Measurements from ENCODE around the gene SERPINE1. TPM values are rescaled to one million over a fixed set of nuclear protein-coding genes. Genes with fewer than 3 reads are reported as not detected.
"Not testable (repeated sequence)": the region's sequence is repeated elsewhere in the genome, so short reads cannot be mapped to it uniquely, and the experiment has no call there.

The SERPINE1 gene
- polyA plus RNA-seq, 1 experiment, result 356 TPM

DNA sequence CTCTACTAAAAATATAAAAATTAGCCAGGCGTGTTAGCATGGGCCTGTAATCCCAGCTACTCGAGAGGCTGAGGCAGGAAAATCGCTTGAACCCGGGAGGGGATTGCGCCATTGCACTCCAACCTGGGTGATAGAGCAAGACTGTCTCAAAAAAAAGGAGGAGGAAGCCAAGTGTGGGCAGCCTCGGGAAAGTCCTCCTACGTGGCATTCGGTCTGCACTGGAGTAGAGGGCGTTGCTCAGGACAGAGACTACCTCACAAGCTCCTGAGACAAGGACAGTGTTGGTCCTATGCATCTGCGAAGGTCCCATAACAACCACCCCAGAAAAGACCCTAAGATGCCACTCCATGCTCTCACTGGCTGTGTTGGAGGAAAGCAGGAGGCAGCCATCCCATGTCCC lies 10.0 kb upstream of the SERPINE1 start:
- CTCF ChIA-PET, result interaction anchor here (0.7 to 1.4 kb wide), 2 partner anchors 27 to 1182 kb away, joined by 4 read pairs; no protein-coding TSS in a partner anchor
- H3K27ac ChIP-seq (ENCODE audit: low read depth, low read length), result peak overlapping the region; percentile 80
- no peaks in the 10 kb centered on the region for H3K9me3 ChIP-seq (ENCODE audit: control insufficient read depth, insufficient read depth, low read length)
- POLR2A ChIA-PET, result interaction anchor here (0.8 to 3.0 kb wide), 4 partner anchors 10 to 21 kb away, joined by 4 to 24 read pairs (median 11); partner anchors contain the start of gene SERPINE1
- no peak overlapping the region for H3K4me3 ChIP-seq (ENCODE audit: low read depth, low read length)
- TF ChIP-seq, protein P1, sequence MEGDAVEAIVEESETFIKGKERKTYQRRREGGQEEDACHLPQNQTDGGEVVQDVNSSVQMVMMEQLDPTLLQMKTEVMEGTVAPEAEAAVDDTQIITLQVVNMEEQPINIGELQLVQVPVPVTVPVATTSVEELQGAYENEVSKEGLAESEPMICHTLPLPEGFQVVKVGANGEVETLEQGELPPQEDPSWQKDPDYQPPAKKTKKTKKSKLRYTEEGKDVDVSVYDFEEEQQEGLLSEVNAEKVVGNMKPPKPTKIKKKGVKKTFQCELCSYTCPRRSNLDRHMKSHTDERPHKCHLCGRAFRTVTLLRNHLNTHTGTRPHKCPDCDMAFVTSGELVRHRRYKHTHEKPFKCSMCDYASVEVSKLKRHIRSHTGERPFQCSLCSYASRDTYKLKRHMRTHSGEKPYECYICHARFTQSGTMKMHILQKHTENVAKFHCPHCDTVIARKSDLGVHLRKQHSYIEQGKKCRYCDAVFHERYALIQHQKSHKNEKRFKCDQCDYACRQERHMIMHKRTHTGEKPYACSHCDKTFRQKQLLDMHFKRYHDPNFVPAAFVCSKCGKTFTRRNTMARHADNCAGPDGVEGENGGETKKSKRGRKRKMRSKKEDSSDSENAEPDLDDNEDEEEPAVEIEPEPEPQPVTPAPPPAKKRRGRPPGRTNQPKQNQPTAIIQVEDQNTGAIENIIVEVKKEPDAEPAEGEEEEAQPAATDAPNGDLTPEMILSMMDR (IDR thresholded peaks at IDR 0.05; ENCODE audit: low read depth, low read length), result no peak
- H3K27me3 ChIP-seq (ENCODE audit: control insufficient read depth, insufficient read depth, low read length), result no peaks in the 10 kb centered on the region
- no peak for DNase-seq (ENCODE audit: low read depth, low spot score)

DNA sequence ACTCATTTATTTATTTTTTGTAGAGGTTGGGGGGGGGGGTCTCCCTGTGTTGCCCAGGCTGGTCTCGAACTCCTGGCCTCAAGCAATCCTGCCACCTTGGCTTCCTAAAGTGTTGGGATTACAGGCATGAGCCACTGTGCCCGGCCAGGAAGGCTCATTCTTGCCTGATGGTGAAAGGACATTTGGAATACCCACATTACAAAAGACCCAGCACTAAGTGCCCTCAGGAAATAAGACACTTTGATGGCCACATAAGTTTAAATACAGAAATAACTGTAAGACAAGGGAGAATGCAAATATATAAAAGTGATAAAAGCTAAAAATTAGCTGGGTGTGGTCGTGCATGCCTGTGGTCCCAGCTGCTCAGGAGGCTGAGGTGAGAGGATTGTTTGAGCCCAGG lies 8.0 kb upstream of the SERPINE1 start:
- CTCF ChIA-PET, result interaction anchor here (2.6 kb wide), 1 partner anchor 25 kb away, joined by 14 read pairs; no protein-coding TSS in a partner anchor
- Histone ChIP-seq H3K4me3 (ENCODE audit: low read depth, low read length) (no peak overlapping the region), H3K9me3 (ENCODE audit: control insufficient read depth, insufficient read depth, low read length) (no peaks in the 10 kb centered on the region), H3K27me3 (ENCODE audit: control insufficient read depth, insufficient read depth, low read length) (no peaks in the 10 kb centered on the region), H3K27ac (ENCODE audit: low read depth, low read length) (peak overlapping the region; percentile 80)
- DNase-seq (ENCODE audit: low read depth, low spot score), result no peak
- POLR2A ChIA-PET, result interaction anchor here (0.7 to 3.0 kb wide), 2 partner anchors 19 to 507 kb away, joined by 4 to 24 read pairs; partner anchors contain the start of gene MOSPD3
- TF ChIP-seq, protein P1 (IDR thresholded peaks at IDR 0.05; ENCODE audit: low read depth, low read length), result no peak

DNA sequence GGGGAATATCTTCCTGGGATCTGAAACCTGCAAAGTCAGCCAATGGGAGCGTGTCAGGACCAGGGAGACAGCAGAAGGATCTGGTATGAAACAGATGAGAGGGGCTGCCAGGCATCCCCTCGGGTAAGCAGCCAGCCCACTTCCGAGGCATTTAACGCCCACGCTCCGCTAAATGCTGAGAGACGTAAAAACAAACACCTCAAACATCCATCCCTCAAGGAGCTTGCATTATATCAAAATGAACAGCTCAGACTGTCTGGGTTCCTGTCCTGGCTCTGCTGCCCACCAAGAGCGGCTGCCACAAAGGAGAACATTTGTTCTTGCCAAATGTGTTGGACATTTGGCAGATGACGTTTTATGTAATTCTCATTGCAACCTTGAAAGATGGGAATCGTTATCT lies 7.0 kb upstream of the SERPINE1 start:
- Histone ChIP-seq H3K4me3 (ENCODE audit: low read depth, low read length) (no peak overlapping the region), H3K27ac (ENCODE audit: low read depth, low read length) (peak overlapping the region; percentile 31), H3K9me3 (ENCODE audit: control insufficient read depth, insufficient read depth, low read length) (no peaks in the 10 kb centered on the region), H3K27me3 (ENCODE audit: control insufficient read depth, insufficient read depth, low read length) (no peaks in the 10 kb centered on the region)
- CTCF ChIA-PET, result interaction anchor here (0.5 to 2.6 kb wide), 3 partner anchors 19 to 125 kb away, joined by 3 to 14 read pairs (median 3); partner anchors contain the start of gene FIS1
- TF ChIP-seq, protein P1 (IDR thresholded peaks at IDR 0.05; ENCODE audit: low read depth, low read length), result no peak
- DNase-seq (ENCODE audit: low read depth, low spot score), result no peak
- POLR2A ChIA-PET, result interaction anchor here (1.5 kb wide), 1 partner anchor 20 kb away, joined by 4 read pairs; no protein-coding TSS in a partner anchor

DNA sequence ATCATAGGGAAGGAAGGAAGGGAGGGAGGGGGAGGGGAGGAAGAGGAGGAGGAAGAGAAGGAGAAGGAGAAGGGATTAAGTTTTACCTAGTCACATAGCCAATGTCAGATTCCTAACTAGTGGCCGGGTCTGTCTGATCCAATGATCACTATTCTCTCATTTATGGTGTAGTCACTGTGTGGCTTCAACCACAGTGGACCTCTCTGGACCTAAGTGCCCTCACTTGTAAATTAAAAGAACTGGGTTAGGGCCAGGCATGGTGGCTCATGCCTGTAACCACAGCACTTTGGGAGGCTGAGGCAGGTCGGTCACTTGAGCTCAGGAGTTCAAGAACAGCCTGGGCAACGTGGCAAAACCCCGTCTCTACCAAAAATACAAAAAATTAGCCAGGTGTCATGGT lies 6.6 kb upstream of the SERPINE1 start:
- no peaks in the 10 kb centered on the region for H3K9me3 ChIP-seq (ENCODE audit: control insufficient read depth, insufficient read depth, low read length)
- H3K27ac ChIP-seq (ENCODE audit: low read depth, low read length), result peak overlapping the region; percentile 31
- H3K27me3 ChIP-seq (ENCODE audit: control insufficient read depth, insufficient read depth, low read length), result no peaks in the 10 kb centered on the region
- TF ChIP-seq, protein P1 (IDR thresholded peaks at IDR 0.05; ENCODE audit: low read depth, low read length), result no peak
- ChIA-PET POLR2A (interaction anchor here (1.5 kb wide), 1 partner anchor 20 kb away, joined by 4 read pairs; no protein-coding TSS in a partner anchor), CTCF (interaction anchor here (2.6 kb wide), 1 partner anchor 23 kb away, joined by 14 read pairs; no protein-coding TSS in a partner anchor)
- no peak overlapping the region for H3K4me3 ChIP-seq (ENCODE audit: low read depth, low read length)
- no peak for DNase-seq (ENCODE audit: low read depth, low spot score)

DNA sequence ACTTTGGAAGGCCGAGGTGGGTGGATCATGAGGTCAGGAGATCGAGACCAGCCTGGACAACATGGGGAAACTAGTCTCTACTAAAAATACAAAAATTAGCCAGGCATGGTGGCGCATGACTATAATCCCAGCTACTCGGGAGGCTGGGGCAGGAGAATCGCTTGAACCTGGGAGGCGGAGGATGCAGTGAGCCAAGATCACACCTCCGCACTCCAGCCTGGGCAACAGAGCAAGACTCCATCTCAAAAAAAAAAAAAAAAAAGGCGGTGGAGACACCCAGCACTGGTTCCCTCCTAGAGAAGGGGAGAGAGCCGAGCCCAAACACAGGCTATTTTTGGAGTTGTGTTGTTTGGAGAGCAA lies 5.3 kb upstream of the SERPINE1 start:
- H3K27ac ChIP-seq (ENCODE audit: low read depth, low read length), result peak overlapping the region; percentile 99
- DNase-seq (ENCODE audit: low read depth, low spot score); CTCF ChIA-PET; H3K27me3 ChIP-seq (ENCODE audit: control insufficient read depth, insufficient read depth, low read length); H3K9me3 ChIP-seq (ENCODE audit: control insufficient read depth, insufficient read depth, low read length); H3K4me3 ChIP-seq (ENCODE audit: low read depth, low read length): not testable (repeated sequence)
- POLR2A ChIA-PET, result interaction anchor here (0.7 to 2.1 kb wide), 5 partner anchors 10 to 318 kb away, joined by 4 to 13 read pairs (median 11); partner anchors contain the start of gene TRIM56

Measured in AG04450 (cell line).